Measurements from ENCODE around the gene TEKTIP1.

The TEKTIP1 gene

DNA sequence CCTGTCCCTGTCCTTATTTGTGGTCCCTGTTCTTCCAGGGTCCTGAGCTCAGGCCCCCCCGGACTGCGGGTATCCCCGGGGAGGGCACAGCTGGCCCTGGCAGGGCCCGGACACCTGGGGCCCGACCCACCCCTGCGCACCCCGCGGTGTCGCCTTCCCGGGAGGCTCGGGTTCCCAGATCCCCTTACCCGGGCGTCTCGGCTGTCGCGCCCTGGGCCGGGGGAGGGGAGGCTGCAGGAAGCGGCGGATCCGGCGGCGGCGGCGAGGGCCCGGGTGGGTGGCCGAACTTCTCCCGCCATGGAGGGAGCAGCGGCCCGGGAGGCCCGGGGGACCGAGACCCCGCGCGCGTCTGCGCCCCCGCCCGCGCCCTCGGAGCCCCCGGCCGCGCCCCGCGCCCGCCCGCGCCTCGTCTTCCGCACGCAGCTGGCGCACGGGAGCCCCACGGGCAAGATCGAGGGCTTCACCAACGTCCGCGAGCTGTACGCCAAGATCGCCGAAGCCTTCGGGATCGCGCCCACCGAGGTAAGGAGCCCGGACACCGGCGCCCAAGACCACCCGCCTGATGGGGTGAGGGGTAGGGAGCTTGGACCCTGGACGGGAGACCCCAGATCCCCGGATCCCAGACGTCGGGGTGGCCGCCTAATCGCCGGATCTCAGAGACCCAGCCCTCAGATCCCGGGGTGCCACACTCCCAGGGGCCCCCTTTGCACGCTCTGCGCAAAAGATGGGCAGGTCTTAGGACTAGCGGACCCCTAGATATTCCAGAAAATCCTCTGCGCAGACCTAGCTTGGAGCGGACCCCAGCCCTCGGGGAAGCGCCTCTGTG lies 46.5 kb downstream of the TEKTIP1 start, which contains the start of gene GIPC3:
GIPC3 (plus strand) TSS at position 178 of the 826 bp plus-strand sequence; CDS start at position 298, 120 bp downstream.
- no peak for DNase-seq (ENCODE audit: low spot score)

DNA sequence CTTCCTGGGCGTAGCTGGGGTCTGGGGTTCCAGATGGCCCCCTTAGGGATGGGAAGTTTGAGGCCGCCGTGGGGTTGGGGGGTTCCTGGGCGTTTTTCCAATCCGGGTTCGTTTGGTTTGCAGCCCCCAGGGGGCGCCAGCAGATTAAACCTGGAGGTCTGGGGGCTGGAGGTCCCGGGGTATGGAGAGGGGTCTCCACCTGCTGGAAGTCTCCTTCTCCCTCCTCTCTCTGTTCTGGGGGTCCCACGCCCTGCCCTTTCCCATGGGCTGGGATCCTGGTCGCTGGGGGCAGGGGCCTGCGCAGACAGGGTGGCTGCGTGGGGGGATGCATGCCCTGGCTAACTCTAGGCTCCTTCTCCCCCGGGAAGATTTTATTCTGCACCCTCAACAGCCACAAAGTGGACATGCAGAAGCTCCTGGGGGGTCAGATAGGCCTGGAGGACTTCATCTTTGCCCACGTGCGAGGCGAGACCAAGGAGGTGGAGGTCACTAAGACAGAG lies 47.2 kb downstream of the TEKTIP1 start:
- no peak for DNase-seq (ENCODE audit: low spot score)

DNA sequence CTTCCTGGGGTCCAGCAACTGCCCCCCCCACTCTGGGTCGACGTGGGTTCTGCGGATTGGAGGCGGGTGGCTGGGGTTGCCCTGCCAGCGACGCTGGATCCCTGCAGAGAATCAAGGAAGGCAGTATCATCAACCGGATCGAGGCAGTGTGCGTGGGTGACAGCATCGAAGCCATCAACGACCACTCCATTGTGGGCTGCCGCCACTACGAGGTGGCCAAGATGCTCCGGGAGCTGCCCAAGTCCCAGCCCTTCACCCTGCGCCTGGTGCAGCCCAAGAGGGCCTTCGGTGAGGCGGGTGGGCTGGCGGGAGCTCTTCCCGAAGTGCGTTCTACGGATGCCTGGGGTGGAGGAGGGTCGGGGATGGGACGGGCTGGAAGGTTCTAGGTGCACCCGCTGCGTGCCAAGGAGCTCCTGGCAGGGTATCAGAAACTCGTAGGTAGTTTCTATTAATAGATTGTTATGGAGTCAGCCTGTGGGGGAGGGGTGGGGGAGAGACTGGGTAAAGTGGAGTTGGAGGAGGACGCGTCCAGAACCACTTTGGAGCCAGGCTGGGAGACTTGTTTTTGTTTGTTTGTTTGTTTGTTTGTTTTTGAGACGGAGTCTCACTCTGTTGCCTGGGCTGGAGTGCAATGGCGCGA lies 47.9 kb downstream of the TEKTIP1 start:
- DNase-seq (ENCODE audit: low spot score): no peak

DNA sequence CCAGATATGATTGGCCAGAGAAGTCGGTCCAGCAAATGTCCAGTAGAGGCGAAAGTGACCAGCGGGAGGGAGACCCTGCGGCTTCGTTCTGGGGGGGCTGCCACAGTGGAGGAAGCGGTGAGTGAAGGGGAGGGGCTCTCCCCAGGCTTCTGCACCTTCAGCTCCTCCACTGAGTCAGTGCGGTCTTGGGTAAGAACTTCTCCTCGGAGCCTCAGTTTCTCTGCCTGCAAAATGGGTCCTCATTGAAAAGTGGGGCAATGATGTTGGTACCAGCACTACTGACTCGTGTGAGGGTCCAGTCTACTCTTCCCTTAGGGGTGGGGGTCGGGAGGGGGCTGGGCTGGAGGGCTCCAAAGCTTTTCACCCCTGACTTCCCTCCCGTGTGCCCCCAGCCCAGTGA lies 50.5 kb downstream of the TEKTIP1 start:
- DNase-seq (ENCODE audit: low spot score): no peak

DNA sequence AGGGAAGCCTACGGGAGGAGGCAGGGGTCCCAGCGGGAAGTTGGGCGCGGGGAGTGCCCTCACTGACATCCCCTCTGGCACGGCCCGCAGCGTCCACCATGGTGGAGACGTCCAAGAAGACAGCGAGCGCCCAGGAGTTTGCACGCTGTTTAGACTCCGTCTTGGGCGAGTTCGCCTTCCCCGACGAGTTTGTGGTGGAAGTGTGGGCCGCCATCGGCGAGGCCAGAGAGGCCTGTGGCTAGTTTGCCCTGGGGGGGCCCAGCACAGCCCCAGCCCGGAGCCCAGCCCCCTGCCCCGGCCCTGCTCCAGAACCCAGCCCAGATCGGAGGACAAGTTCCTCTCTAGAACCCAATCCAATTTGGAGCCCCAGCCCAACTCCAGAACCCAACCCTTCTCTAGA lies 51.0 kb downstream of the TEKTIP1 start:
- DNase-seq (ENCODE audit: low spot score): no peak

DNA sequence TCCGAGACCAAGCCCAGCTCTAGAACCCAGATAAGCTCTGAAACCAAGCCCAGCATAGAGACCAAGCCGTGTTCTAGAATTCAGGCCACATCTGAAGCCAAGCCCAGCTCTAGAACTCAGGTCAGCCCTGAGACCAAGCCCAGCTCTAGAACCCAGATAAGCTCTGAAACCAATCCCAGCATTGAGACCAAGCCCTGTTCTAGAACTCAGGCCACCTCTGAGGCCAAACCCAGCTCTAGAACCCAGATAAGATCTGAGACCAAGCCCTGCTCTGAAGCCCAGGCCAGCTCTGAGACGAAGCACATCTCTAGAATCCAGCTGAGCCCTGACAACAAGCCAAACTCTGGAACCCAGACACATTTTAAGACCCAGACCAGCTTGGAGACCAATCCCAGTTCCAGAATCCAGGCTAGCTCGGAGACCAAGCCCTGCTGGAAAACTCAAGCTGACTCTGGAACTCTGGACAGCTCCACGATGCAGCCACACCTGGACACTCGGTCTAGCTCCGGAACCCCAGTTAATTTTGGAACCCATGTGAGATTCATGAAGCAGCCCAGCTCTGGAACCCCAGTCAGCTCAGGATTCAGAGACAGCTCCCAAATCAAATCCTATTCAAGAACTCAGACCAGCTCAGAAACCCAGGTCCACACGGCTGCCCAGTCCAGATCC lies 52.2 kb downstream of the TEKTIP1 start:
- DNase-seq (ENCODE audit: low spot score): no peak

DNA sequence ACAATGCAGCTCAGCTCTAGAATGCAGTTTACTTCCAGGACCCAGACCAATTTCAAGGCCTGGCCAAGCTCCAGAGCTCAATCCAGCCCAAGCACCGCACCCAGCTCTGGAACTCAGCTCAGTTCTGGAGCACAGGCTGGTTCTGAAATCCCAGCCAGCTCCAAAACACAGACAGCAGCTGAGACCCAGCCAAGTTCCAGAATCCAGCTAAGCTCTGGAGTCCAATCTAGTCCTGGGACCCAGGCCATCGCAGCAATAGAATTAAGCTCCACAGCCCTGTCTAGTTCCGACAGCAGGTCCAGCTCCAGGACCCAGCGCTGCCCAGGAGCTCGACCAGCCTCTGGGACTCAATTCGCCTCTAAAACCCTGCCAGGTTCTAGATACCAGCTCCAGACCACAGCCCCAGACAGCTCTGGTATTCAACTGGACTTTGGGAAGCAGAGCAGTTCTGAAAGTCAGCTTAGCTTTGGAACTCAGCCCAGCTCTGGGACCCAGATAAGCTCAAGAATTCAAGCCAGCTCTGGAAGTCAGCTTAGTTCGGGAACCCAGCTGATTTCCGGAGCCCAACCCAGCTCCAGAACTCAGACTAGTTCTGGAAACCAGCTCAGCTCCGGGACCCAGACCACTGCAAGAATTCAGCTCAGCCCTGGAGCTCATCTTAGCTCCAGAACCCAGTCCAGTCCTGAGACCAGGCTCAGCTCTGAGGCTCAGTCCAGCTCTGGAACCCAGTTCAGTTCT lies 53.1 kb downstream of the TEKTIP1 start:
- DNase-seq (ENCODE audit: low spot score): no peak

DNA sequence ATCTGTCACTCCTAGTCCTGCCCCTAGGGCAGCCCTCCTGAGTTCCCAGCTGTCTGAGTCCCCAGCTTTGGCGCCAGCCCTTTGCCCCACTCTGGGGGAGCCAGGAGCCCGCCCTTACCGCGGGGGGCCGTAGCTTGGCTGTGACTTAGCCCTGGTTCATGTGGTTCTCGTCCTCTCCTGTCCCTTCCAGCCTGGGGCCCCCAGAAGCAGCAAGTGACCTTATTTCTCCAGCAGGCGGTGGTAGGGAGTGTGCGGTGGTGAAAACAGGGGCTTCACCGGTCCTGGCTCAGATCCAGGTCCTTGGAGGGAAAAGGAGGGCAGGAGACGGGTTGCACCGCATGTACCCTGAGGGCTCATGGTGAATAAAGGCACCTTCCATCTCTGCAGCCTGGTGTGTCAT lies 54.2 kb downstream of the TEKTIP1 start:
- no peak for DNase-seq (ENCODE audit: low spot score)
